Effector CD4-positive, alpha-beta T cell (primary cell): ENCODE data around the gene ZSCAN31.
"Not testable (repeated sequence)": the region's sequence is repeated elsewhere in the genome, so short reads cannot be mapped to it uniquely, and the experiment has no call there.

Experiments used
- DNase-seq: peaks from one replicate; pipeline ENCODE4 v3.0.0-alpha.2; 2020
- total RNA-seq: gene quantifications from one replicate; lab custom pipeline; 2026; lab: John Stamatoyannopoulos, UW

The ZSCAN31 gene
- total RNA-seq = 0.56 reads per million

GRCh38 chr6:28335564-28336283, at the start of gene ZSCAN31:
Gene ZSCAN31 (minus strand): TSS chr6:28336148. CDS start chr6:28329683, 6,465 bp downstream.
- peak; percentile 72 for DNase-seq

DNA sequence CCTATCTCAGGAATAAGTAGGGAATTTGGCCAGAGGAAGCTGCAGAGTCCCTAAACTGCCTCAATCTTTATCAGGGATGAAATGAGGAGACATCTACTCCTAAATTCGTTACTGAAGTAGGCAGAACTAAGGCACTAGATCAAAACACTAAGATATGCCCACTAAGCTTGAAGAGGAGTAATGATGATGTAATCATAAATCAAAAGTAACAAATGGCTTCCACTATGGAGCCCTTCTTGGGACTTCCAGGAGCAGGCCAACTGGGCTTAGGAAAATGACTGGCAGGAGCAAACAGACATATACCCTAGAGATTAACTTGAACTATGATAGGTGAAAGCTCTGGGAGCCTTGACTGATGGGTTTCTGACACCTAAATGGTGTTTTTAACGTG, 48.2 kb upstream of the ZSCAN31 start:
- DNase-seq = no peak

DNA sequence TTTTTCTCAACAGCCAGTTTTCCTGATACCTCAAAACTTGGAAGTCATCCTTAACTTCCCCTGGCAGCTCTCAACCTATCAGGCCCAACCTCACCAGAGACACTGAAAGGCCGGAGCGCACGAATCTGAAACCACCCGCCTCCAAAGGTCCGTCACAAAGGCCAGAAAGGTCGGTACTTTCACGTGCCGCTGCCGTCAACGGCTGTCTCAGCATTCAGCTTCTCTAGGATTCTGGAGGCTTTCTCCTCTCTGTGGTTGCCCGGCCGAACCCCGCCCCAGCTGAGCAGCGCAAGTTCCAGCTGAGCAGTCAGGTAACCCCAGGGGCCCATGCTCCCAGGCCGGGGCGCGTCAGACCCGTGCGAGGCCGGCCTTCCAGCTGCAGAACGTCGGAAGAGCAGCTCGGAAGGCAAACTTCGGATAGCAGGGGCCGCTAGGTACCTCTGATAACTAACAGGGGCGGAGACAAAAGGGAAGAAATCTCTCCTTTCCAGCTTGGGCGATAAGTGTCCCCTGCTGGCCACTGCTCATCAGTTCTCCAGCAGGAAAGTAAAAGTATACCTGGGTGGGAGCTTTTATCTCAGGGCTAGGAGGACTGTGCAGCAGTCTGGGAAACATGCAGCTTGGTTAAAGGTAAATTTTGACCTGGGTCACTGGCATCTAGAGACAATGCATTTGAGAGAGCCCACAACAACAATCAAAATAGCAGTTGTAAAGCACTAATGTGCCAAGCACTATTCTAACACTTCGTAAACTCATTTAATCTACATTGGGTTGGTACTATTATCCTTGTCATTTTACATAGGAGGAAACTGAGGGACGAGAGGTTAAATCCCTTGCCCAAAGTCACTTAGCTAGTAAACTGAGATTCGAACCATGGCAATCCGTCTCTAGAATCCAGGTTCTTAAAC, 47.5 kb upstream of the ZSCAN31 start:
- no peak for DNase-seq

GRCh38 chr6:28380381-28380780, 44.4 kb upstream of the ZSCAN31 start:
- no peak for DNase-seq

DNA sequence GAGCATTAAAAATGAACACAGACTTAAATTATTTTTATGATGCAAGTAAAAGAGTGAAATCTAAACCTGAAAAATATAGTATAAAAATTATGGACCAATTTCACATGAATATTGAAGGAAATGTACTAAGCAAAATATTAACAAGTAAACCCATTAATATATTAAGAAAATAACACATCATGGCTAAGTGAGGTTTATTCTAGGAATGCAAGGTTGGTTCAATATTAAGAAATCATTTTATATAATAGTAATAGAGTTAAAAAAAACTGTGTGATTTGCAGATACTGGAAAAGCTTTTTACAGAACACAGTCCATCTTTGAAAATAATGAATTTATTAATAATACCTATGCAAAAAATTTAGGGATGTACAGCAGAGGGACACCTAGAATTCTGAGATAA, 42.7 kb upstream of the ZSCAN31 start:
- DNase-seq = no peak

DNA sequence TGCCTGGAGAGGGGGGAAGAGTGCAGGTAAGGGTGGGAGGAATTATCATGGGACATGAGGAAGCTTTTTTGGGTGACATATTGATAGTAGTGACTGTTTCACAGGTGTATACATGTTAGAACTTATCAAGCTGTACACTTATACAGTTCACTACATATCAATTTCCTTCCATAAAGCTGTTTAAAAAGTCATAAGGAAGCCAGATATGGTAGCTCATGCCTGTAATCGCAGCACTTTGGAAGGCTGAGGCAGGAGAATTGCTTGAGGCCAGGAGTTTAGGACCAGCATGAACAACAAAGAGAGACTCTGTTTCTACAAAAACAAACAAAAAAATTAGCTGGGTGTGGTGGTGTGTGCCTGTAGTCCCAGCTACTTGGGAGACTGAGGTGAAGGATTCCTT, 41.9 kb upstream of the ZSCAN31 start:
- no peak for DNase-seq

DNA sequence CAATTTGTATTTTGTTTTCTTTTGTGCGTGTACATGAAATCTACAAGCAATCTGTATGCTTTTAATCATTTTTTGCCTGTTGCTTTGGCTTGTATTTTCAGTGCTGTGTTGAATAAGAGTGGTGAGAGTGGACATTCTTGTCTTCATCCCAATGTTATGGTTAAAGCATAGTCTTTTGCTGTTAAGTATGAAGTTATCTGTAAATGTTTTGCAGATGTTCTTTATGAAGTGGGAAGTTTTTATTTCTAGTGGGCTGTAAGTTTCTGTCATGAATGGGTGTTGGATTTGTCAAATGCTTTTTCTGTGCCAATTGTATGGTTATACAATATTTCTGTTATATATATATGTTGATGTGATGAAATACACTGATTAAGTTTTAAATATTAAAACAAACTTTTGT, 38.0 kb upstream of the ZSCAN31 start:
- no peak for DNase-seq

GRCh38 chr6:28371706-28372451, 35.9 kb upstream of the ZSCAN31 start:
- DNase-seq = no peak

GRCh38 chr6:28371280-28371679, 35.3 kb upstream of the ZSCAN31 start:
- no peak for DNase-seq

DNA sequence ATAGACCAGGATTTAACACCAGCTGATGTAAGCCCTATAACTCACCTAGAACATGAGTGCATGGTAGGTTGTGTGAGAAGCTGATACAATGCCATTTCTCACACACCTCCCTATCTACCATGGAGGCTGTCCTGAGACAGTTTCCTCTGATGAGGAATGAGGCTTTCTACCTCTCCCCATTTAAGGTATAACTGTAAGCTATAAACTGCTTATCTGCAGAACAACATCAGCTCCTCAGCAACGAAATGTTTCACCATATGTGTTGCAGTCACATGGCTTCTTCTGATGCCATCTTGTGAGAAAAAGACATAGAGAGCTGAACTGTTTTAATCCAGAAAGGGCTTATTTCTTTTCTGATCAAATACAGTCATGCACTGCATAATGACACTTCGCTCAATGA, 34.5 kb upstream of the ZSCAN31 start:
- DNase-seq = no peak

DNA sequence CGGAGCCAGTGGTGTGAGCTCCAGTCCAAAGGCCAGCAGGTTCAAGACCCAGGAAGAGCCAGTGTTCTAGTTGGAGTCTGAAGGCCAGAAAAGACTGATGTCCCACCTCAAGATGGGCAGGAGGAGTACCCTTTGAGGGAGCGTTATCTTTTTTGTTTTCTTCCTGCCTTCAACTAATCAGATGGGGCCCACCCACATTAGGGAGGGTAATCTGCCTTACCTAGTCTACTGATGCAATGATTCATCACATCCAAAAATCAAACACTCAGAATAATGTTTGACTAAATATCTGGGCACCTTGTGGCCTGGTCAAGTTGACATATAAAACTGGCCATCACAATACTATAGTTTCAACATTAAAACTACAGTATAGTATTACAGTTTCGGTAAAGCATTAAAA, 33.5 kb upstream of the ZSCAN31 start:
- DNase-seq = no peak

GRCh38 chr6:28368522-28368921, 32.6 kb upstream of the ZSCAN31 start:
- DNase-seq = no peak

DNA sequence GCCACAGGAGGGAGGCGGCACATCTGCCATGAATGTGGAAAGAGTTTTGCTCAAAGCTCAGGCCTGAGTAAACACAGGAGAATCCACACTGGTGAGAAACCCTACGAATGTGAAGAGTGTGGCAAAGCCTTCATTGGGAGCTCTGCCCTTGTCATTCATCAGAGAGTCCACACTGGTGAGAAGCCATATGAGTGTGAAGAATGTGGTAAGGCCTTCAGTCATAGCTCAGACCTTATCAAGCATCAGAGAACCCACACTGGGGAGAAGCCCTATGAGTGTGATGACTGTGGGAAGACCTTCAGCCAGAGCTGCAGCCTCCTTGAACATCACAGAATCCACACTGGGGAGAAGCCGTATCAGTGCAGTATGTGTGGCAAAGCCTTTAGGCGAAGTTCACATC, 29.6 kb upstream of the ZSCAN31 start:
- DNase-seq = not testable (repeated sequence)

- no peak for DNase-seq
Observed at GRCh38 chr6:28360961-28361360, 25.0 kb upstream of the ZSCAN31 start.

DNA sequence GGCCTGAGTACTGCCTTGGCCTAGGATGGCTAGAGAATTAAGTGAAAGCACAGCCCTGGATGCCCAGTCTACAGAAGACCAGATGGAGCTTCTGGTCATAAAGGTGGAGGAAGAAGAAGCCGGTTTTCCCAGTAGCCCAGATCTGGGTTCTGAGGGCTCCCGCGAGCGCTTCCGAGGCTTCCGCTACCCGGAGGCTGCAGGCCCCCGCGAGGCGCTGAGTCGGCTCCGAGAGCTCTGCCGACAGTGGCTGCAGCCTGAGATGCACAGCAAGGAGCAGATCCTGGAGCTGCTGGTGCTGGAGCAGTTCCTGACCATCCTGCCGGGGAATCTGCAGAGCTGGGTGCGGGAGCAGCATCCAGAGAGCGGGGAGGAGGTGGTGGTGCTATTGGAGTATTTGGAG, 23.6 kb upstream of the ZSCAN31 start:
- DNase-seq = not testable (repeated sequence)

DNA sequence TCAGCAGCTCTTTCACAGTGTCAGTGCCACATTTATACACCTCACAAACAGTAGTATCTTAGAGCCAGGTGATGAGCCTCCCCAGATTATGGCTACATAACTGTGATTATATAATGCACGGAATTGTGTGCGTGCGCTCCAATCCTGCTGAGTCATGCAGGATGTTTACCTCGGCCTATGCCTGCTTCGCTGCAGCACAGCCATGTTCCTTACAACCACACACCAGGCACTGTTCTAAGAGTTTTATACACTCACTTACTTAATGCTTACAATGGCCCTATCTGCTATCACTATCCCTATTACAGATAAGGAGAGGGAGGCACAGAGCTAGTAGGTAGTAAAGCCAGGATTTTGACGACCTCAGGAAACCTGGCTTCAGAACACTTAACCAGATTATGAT, 21.1 kb upstream of the ZSCAN31 start:
- DNase-seq = no peak

GRCh38 chr6:28356666-28357020, 20.7 kb upstream of the ZSCAN31 start:
- no peak for DNase-seq

- DNase-seq = peak; percentile 62
Observed at GRCh38 chr6:28355743-28356665, 20.1 kb upstream of the ZSCAN31 start.

- DNase-seq = no peak
Observed at GRCh38 chr6:28354688-28355554, 19.0 kb upstream of the ZSCAN31 start.

- DNase-seq = no peak
Observed at GRCh38 chr6:28353981-28354676, 18.2 kb upstream of the ZSCAN31 start.

DNA sequence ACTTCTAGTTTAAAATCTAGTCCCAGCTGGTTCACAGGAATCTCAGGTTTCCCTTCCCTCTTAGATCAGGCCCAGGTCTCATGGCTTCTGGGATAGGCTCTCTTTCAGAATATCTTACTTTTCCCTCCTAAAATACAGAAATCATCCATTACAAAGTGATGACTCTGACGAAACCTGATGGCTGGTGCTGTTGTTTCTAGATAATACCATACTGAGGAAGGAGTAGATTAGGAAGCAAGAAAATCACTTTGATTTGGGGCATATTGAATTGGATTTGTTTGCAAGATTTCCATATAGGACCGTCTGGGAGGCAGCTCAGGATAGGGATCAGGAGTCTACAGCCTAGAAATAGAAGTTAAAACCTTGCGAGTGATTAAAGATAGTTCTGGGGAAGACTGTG, 17.4 kb upstream of the ZSCAN31 start:
- DNase-seq = no peak
